GM19372 (cell line): ENCODE measurements around the gene ADCY3.

Experiments
- ATAC-seq: cut with Tn5 transposase; IDR thresholded peaks from one replicate; pipeline ENCODE4 v1.9.1; 2021; ENCODE audit warnings: mild to moderate bottlenecking, low read depth, moderate library complexity; ENCODE audit not compliant: unreplicated experiment

Gene ADCY3

GRCh38 chr2:24926602-24927252, 6.7 kb upstream of the ADCY3 start:
- ATAC-seq, result no peak

GRCh38 chr2:24926220-24926601, 6.2 kb upstream of the ADCY3 start:
- no peak for ATAC-seq

- ATAC-seq, result no peak
Measured at GRCh38 chr2:24925815-24926214, 5.8 kb upstream of the ADCY3 start.

GRCh38 chr2:24924732-24925131, 4.7 kb upstream of the ADCY3 start:
- no peak for ATAC-seq

GRCh38 chr2:24924266-24924665, 4.2 kb upstream of the ADCY3 start:
- ATAC-seq, result no peak

- no peak for ATAC-seq
Measured at GRCh38 chr2:24923106-24923505, 3.1 kb upstream of the ADCY3 start.

- ATAC-seq, result no peak
Measured at GRCh38 chr2:24922556-24922955, 2.5 kb upstream of the ADCY3 start.

- ATAC-seq, result no peak
Measured at GRCh38 chr2:24920809-24921441, 888 bp upstream of the ADCY3 start.

GRCh38 chr2:24919506-24920097, 435 bp downstream of the ADCY3 start:
- ATAC-seq, result peak; percentile 24

- ATAC-seq, result no peak
Measured at GRCh38 chr2:24919037-24919505, 966 bp downstream of the ADCY3 start.

- ATAC-seq, result no peak
Measured at GRCh38 chr2:24918326-24919036, 1.6 kb downstream of the ADCY3 start.

- ATAC-seq, result no peak
Measured at GRCh38 chr2:24917731-24918325, 2.2 kb downstream of the ADCY3 start.

GRCh38 chr2:24917086-24917485, 3.0 kb downstream of the ADCY3 start:
- ATAC-seq, result no peak

GRCh38 chr2:24915796-24916195, 4.2 kb downstream of the ADCY3 start:
- no peak for ATAC-seq

GRCh38 chr2:24915175-24915574, 4.9 kb downstream of the ADCY3 start:
- ATAC-seq, result no peak

- no peak for ATAC-seq
Measured at GRCh38 chr2:24914713-24915112, 5.3 kb downstream of the ADCY3 start.

GRCh38 chr2:24913911-24914310, 6.1 kb downstream of the ADCY3 start:
- no peak for ATAC-seq

GRCh38 chr2:24912986-24913385, 7.1 kb downstream of the ADCY3 start:
- ATAC-seq, result no peak

GRCh38 chr2:24912523-24912922, 7.5 kb downstream of the ADCY3 start:
- no peak for ATAC-seq

- ATAC-seq, result no peak
Measured at GRCh38 chr2:24910245-24910644, 9.8 kb downstream of the ADCY3 start.
